Amniotic stem cell (primary cell): ENCODE results near the gene METTL6.
A peak's percentile ranks its signal among the peaks of the same experiment; 100 is the strongest.
"Not testable (repeated sequence)": the region's sequence is repeated elsewhere in the genome, so short reads cannot be mapped to it uniquely, and the experiment has no call there.

Experiments
- DNase-seq: peaks from one replicate; lab custom pipeline; 2025; lab: John Stamatoyannopoulos, UW

The METTL6 gene

GRCh38 chr3:15427182-15427880 is at the start of gene METTL6, which contains the start of gene EAF1:
Gene METTL6, minus strand, starts transcription at chr3:15427544. Its CDS starts 1,033 bp downstream, at chr3:15426511.
Gene EAF1, plus strand, starts transcription at chr3:15427598. Its CDS starts 182 bp downstream, at chr3:15427780.
- DNase-seq: peak; percentile 48

- DNase-seq: no peak
These were observed 49.0 kb upstream of the METTL6 start for GRCh38 chr3:15476378-15476777.

GRCh38 chr3:15475161-15475560 is 47.8 kb upstream of the METTL6 start:
- no peak for DNase-seq

GRCh38 chr3:15471861-15472260 is 44.5 kb upstream of the METTL6 start:
- DNase-seq: no peak

- no peak for DNase-seq
These were observed 43.5 kb upstream of the METTL6 start for GRCh38 chr3:15470849-15471248.

- DNase-seq: no peak
These were observed 42.9 kb upstream of the METTL6 start for GRCh38 chr3:15470261-15470660.

- DNase-seq: no peak
These were observed 40.2 kb upstream of the METTL6 start for GRCh38 chr3:15467227-15468181.

- DNase-seq: no peak
These were observed 38.7 kb upstream of the METTL6 start for GRCh38 chr3:15465876-15466585.

GRCh38 chr3:15462451-15462850 is 35.1 kb upstream of the METTL6 start:
- no peak for DNase-seq

- no peak for DNase-seq
These were observed 33.7 kb upstream of the METTL6 start for GRCh38 chr3:15460891-15461531.

GRCh38 chr3:15458212-15458780 is 31.0 kb upstream of the METTL6 start:
- DNase-seq: no peak

- DNase-seq: not testable (repeated sequence)
These were observed 29.6 kb upstream of the METTL6 start for GRCh38 chr3:15456915-15457314.

GRCh38 chr3:15456321-15456720 is 29.0 kb upstream of the METTL6 start:
- no peak for DNase-seq

- no peak for DNase-seq
These were observed 28.4 kb upstream of the METTL6 start for GRCh38 chr3:15455756-15456155.

- DNase-seq: no peak
These were observed 27.6 kb upstream of the METTL6 start for GRCh38 chr3:15454965-15455364.

GRCh38 chr3:15453991-15454625 is 26.8 kb upstream of the METTL6 start:
- DNase-seq: no peak

- no peak for DNase-seq
These were observed 26.2 kb upstream of the METTL6 start for GRCh38 chr3:15453501-15453900.

GRCh38 chr3:15452961-15453360 is 25.6 kb upstream of the METTL6 start:
- DNase-seq: no peak

GRCh38 chr3:15452156-15452555 is 24.8 kb upstream of the METTL6 start:
- DNase-seq: no peak

GRCh38 chr3:15451216-15452113 is 24.1 kb upstream of the METTL6 start:
- no peak for DNase-seq
